NCI-H524 (cell line): Measurements from ENCODE around the gene CHCHD2.
"Not testable (repeated sequence)": the region's sequence is repeated elsewhere in the genome, so short reads cannot be mapped to it uniquely, and the experiment has no call there.

Source experiments
- DNase-seq, 2 experiments: peaks; one replicate each; lab custom pipeline; 2025; lab: John Stamatoyannopoulos, UW

Gene CHCHD2

GRCh38 chr7:56106108-56107073 is at the start of gene CHCHD2:
Gene CHCHD2, minus strand, starts transcription at chr7:56106476. Its CDS starts 63 bp downstream, at chr7:56106413.
- DNase-seq = peak; percentile 93 to 97

GRCh38 chr7:56131062-56131461 is 24.8 kb upstream of the CHCHD2 start:
- DNase-seq = not testable (repeated sequence)

- DNase-seq = no peak
Observed at GRCh38 chr7:56127241-56127975, 21.1 kb upstream of the CHCHD2 start.

GRCh38 chr7:56125831-56126230 is 19.6 kb upstream of the CHCHD2 start:
- DNase-seq = no peak

- DNase-seq = no peak
Observed at GRCh38 chr7:56124981-56125380, 18.7 kb upstream of the CHCHD2 start.

GRCh38 chr7:56121440-56121839 is 15.2 kb upstream of the CHCHD2 start:
- DNase-seq = no peak

GRCh38 chr7:56115852-56116538 is 9.7 kb upstream of the CHCHD2 start, which contains the start of gene NUPR2:
Gene NUPR2, minus strand, starts transcription at chr7:56116417. Its CDS starts 103 bp downstream, at chr7:56116314.
- DNase-seq = no peak

GRCh38 chr7:56112244-56112643 is 6.0 kb upstream of the CHCHD2 start:
- DNase-seq = not testable (repeated sequence)

GRCh38 chr7:56110611-56111010 is 4.3 kb upstream of the CHCHD2 start:
- DNase-seq = no peak

GRCh38 chr7:56107954-56108258 is 1.6 kb upstream of the CHCHD2 start:
- no peak for DNase-seq

GRCh38 chr7:56105508-56105907 is 768 bp downstream of the CHCHD2 start:
- DNase-seq = peak in 1 of 2 experiments; percentile 12

GRCh38 chr7:56104138-56104537 is 2.1 kb downstream of the CHCHD2 start:
- not testable (repeated sequence) for DNase-seq

GRCh38 chr7:56099653-56100052 is 6.6 kb downstream of the CHCHD2 start:
- DNase-seq = no peak

- not testable (repeated sequence) for DNase-seq
Observed at GRCh38 chr7:56098187-56099008, 7.9 kb downstream of the CHCHD2 start.

- DNase-seq = no peak
Observed at GRCh38 chr7:56097700-56098099, 8.6 kb downstream of the CHCHD2 start.

- DNase-seq = no peak
Observed at GRCh38 chr7:56092789-56093531, 13.3 kb downstream of the CHCHD2 start, which contains the start of gene PHKG1. Gene PHKG1, minus strand, starts transcription at chr7:56092952. Its CDS starts 4,011 bp downstream, at chr7:56088941.

- DNase-seq = not testable (repeated sequence)
Observed at GRCh38 chr7:56092388-56092787, 13.9 kb downstream of the CHCHD2 start.

- no peak for DNase-seq
Observed at GRCh38 chr7:56091591-56091990, 14.7 kb downstream of the CHCHD2 start.

- no peak for DNase-seq
Observed at GRCh38 chr7:56087445-56087844, 18.8 kb downstream of the CHCHD2 start.

- DNase-seq = no peak
Observed at GRCh38 chr7:56086761-56087160, 19.5 kb downstream of the CHCHD2 start.
